PFSK-1 (cell line): ENCODE results near the gene KRTAP3-2.

Source experiments
- FOXP2 ChIP-seq: optimal IDR thresholded peaks from 2 replicates; pipeline ENCODE3; 2011; ENCODE audit warnings: borderline replicate concordance, control low read depth, inconsistent platforms; ENCODE audit not compliant: insufficient read depth; ENCODE audit errors: extremely low read length, extremely low read depth
- POLR2AphosphoS5 ChIP-seq: IDR thresholded peaks from 2 replicates; pipeline ENCODE4 v1.6.1; 2012; ENCODE audit warnings: low read depth, mild to moderate bottlenecking, control low read depth, low read length, moderate library complexity
- REST ChIP-seq, 2 experiments: IDR thresholded peaks; 2 replicates each; pipeline versions ENCODE4 v1.6.1 to v1.8.0; 2011 to 2012; ENCODE audit warnings: low read depth in 2 of 2, low read length in 2 of 2, control low read depth in 1 of 2, inconsistent platforms in 1 of 2, mild to moderate bottlenecking in 1 of 2, moderate library complexity in 1 of 2; ENCODE audit not compliant: insufficient read depth in 1 of 2
- SIN3A ChIP-seq: IDR thresholded peaks from 2 replicates; pipeline ENCODE4 v1.6.1; 2012; ENCODE audit warnings: mild to moderate bottlenecking, low read length, moderate library complexity, borderline replicate concordance; ENCODE audit not compliant: insufficient read depth
- TAF1 ChIP-seq: IDR thresholded peaks from 2 replicates; pipeline ENCODE4 v1.6.1; 2012; ENCODE audit warnings: low read length, control low read depth, borderline replicate concordance; ENCODE audit not compliant: insufficient read depth

The KRTAP3-2 gene

GRCh38 chr17:40980596-40980995 lies 19.1 kb downstream of the KRTAP3-2 start:
- TF ChIP-seq POLR2AphosphoS5 (no peak), REST (IDR thresholded peaks at IDR 0.05; ENCODE audit: insufficient read depth in 1 of 2, low read depth in 2 of 2, low read length in 2 of 2) (no peak), SIN3A (no peak), FOXP2 (no peak), TAF1 (no peak)

- no peak for TF ChIP-seq TAF1
- TF ChIP-seq SIN3A, result no peak
- no peak for TF ChIP-seq POLR2AphosphoS5
Measured at GRCh38 chr17:40980117-40980516, 19.6 kb downstream of the KRTAP3-2 start.

- TF ChIP-seq SIN3A (no peak), TAF1 (no peak), REST (IDR thresholded peaks at IDR 0.05; ENCODE audit: insufficient read depth in 1 of 2, low read depth in 2 of 2, low read length in 2 of 2) (no peak), POLR2AphosphoS5 (no peak), FOXP2 (no peak)
Measured at GRCh38 chr17:40978575-40979151, 21.0 kb downstream of the KRTAP3-2 start.

- no peak for TF ChIP-seq REST (IDR thresholded peaks at IDR 0.05; ENCODE audit: insufficient read depth in 1 of 2, low read depth in 2 of 2, low read length in 2 of 2)
- TF ChIP-seq FOXP2, result no peak
- TF ChIP-seq POLR2AphosphoS5, result no peak
- TF ChIP-seq TAF1, result no peak
- TF ChIP-seq SIN3A, result no peak
Measured at GRCh38 chr17:40975516-40975915, 24.2 kb downstream of the KRTAP3-2 start.

GRCh38 chr17:40974366-40974765 lies 25.3 kb downstream of the KRTAP3-2 start:
- TF ChIP-seq TAF1 (no peak), POLR2AphosphoS5 (no peak), REST (IDR thresholded peaks at IDR 0.05; ENCODE audit: insufficient read depth in 1 of 2, low read depth in 2 of 2, low read length in 2 of 2) (no peak)
